ENCODE data around the gene XRCC4.

The XRCC4 gene

DNA sequence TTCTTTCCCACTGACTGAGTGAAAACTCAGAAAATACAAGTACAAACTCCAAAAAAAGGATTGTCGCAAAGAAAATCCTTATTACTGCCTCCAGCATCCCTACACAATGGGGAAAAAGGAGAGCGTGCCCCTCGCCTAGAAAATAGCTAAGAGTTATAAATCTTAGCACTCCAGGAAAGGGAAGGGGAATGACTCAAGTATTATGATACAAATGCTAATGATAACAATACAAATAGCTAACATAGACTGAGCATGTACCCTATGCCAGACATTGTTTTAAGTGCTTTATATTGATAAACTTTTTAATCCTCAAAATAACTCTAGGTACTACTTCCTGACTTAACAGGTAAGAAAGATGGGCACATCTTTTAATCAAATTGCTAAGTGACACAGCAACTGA, 323.4 kb downstream of the XRCC4 start:
- TF ChIP-seq, protein P1, sequence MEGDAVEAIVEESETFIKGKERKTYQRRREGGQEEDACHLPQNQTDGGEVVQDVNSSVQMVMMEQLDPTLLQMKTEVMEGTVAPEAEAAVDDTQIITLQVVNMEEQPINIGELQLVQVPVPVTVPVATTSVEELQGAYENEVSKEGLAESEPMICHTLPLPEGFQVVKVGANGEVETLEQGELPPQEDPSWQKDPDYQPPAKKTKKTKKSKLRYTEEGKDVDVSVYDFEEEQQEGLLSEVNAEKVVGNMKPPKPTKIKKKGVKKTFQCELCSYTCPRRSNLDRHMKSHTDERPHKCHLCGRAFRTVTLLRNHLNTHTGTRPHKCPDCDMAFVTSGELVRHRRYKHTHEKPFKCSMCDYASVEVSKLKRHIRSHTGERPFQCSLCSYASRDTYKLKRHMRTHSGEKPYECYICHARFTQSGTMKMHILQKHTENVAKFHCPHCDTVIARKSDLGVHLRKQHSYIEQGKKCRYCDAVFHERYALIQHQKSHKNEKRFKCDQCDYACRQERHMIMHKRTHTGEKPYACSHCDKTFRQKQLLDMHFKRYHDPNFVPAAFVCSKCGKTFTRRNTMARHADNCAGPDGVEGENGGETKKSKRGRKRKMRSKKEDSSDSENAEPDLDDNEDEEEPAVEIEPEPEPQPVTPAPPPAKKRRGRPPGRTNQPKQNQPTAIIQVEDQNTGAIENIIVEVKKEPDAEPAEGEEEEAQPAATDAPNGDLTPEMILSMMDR (IDR thresholded peaks at IDR 0.05; ENCODE audit: low read depth, low read length, missing control alignments): no peak
- DNase-seq (ENCODE audit: extremely low read depth, low read depth): no peak
- H3K4me3 ChIP-seq (replicated peaks; ENCODE audit: low read depth, low read length): no peak overlapping the region

DNA sequence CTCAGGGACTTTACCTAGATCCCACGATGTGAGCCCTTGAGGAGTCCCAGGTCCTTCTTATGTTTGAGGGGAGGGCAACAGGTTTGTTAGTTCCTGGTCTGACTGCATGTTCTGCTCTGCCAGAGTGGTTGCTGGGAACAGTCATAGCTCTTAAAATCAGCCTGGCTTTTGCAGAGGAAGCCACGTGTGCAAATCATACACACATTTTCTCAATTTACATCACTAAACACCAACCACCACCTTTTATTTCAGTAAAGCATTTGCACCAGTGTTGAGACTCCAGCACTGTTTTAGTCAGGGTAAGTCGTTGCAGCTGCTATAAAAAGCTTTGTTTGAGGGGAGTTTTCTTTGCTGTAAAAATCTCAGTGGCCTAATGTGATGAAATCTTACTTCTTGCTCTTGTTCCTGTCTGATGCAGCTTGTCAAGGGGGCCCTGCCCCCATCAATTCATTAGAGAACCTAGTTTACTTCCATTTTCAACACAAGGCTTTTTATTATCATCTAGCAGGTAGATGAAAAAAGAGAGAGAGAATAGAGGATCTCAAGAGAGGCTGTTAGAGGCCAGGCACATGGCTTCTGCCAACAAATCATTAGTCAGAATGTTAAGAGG, 323.9 kb downstream of the XRCC4 start:
- DNase-seq (ENCODE audit: extremely low read depth, low read depth): peak; percentile 15
- no peak overlapping the region for H3K4me3 ChIP-seq (replicated peaks; ENCODE audit: low read depth, low read length)
- TF ChIP-seq, protein P1 (IDR thresholded peaks at IDR 0.05; ENCODE audit: low read depth, low read length, missing control alignments): no peak

DNA sequence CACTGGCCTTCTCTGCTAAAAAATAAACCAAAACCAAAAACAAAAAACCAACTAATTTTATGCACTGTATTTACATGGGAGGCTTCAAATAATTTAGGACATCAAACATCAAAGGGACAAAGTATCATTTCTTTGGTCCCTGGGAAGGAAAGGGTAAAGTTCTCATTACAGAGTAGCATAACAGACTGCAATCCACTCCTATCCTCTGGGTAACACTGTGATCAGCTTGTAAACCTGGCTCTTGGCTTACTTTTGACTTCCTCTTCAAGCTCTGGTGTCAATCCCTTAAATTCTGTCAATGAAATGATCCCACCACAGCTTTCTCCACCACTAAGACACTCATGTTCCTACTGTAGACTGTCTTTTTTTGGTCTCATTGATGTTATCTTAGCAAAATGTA, 324.4 kb downstream of the XRCC4 start:
- DNase-seq (ENCODE audit: extremely low read depth, low read depth): no peak
- TF ChIP-seq, protein P1 (IDR thresholded peaks at IDR 0.05; ENCODE audit: low read depth, low read length, missing control alignments): no peak
- no peak overlapping the region for H3K4me3 ChIP-seq (replicated peaks; ENCODE audit: low read depth, low read length)
